Peyer's patch (tissue), 4 donors: ENCODE measurements around the gene ABHD12. TPM values are rescaled to one million over a fixed set of nuclear protein-coding genes. Genes with fewer than 3 reads are reported as not detected.

Experiments used
- DNase-seq, 3 donors: peaks; one replicate each; pipeline ENCODE4 v3.0.0-alpha.2; 2017 to 2019
- H3K27ac ChIP-seq, 4 donors: fragments of 200-600 bp; sonication (generic); one replicate each; pipeline ENCODE4 v1.5.1; 2016 to 2019
- H3K27me3 ChIP-seq, 2 donors: fragments of 200-600 bp; sonication (generic); one replicate each; pipeline ENCODE4 v1.5.1; 2019
- H3K36me3 ChIP-seq, 3 donors: fragments of 200-600 bp; sonication (generic); one replicate each; pipeline ENCODE4 v1.5.1; 2016 to 2019
- H3K4me1 ChIP-seq, 4 donors: fragments of 200-600 bp; sonication (generic); one replicate each; pipeline ENCODE4 v1.5.1; 2016 to 2019
- H3K4me3 ChIP-seq, 4 donors: fragments of 200-600 bp; sonication (generic); 1 replicate in 3 of 4; 2 replicates in 1 of 4; pipeline ENCODE4 v1.5.1; 2016 to 2019; ENCODE audit warnings: mild to moderate bottlenecking in 1 of 4
- H3K9me3 ChIP-seq, 4 donors: fragments of 200-600 bp; sonication (generic); one replicate each; pipeline ENCODE4 v1.5.1; 2016 to 2019; ENCODE audit warnings: mild to moderate bottlenecking in 1 of 4
- POLR2A ChIP-seq, 2 donors: fragments of 450-650 bp; IDR thresholded peaks; one replicate each; pipeline ENCODE4 v1.5.1; 2017; ENCODE audit warnings: antibody characterized with exemption in 2 of 2, mild to moderate bottlenecking in 2 of 2, moderate library complexity in 2 of 2
- total RNA-seq, 4 donors: library from RNA; depleted of rRNA; stranded (reverse); fragments of >200 nt; gene quantifications; one replicate each; pipeline ENCODE4 v1.1.0, GENCODE V29; 2016
- TF ChIP-seq, protein P1 (sequence below), 6 experiments: fragments of 450-650 bp in 4 of 6; fragments of 200-600 bp in 2 of 6; sonication (generic) in 1 of 6; IDR thresholded peaks; one replicate each; pipeline ENCODE4 v1.5.1; 2017 to 2019; ENCODE audit warnings: antibody characterized with exemption in 6 of 6, mild to moderate bottlenecking in 3 of 6, moderate library complexity in 1 of 6

Gene ABHD12
- total RNA-seq, 4 donors from 2014 or later: 46.2 to 95.4 (median 73.5) TPM

DNA sequence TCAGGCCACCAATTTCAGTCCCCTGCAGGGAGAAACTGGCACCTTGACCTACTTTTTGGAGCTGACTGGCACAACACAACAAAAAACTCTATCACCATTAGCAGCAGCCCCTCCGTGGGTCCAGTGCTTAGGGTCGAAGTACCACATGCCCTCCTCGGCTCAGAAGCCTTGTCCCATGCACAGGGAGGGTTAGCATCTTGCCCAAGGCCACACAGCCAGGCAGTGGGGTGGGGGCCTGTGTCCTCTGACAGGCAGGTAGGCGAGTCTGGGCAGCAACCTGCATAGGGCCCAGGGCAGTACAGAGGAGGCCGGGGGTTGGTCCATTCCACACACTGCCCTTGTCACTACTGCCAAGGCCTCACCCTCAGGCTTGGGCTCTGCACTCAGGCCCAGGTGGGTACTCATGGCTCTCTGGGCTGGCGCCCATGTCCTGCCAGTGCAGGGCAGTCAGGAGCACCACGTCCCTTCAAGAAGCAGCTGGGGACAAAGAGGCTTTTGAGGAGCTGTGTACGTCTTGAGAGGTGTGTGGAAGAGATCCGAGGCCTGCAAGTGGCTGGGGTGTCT lies 89.2 kb downstream of the ABHD12 start:
- no peak overlapping the region for H3K4me3 ChIP-seq
- H3K27ac ChIP-seq: no peak overlapping the region
- H3K36me3 ChIP-seq: peaks cover 0 to 72% (median 0%) of the 10 kb centered on the region in 3 donors
- H3K27me3 ChIP-seq: no peaks in the 10 kb centered on the region
- TF ChIP-seq POLR2A (IDR thresholded peaks at IDR 0.05): no peak
- TF ChIP-seq, protein P1, sequence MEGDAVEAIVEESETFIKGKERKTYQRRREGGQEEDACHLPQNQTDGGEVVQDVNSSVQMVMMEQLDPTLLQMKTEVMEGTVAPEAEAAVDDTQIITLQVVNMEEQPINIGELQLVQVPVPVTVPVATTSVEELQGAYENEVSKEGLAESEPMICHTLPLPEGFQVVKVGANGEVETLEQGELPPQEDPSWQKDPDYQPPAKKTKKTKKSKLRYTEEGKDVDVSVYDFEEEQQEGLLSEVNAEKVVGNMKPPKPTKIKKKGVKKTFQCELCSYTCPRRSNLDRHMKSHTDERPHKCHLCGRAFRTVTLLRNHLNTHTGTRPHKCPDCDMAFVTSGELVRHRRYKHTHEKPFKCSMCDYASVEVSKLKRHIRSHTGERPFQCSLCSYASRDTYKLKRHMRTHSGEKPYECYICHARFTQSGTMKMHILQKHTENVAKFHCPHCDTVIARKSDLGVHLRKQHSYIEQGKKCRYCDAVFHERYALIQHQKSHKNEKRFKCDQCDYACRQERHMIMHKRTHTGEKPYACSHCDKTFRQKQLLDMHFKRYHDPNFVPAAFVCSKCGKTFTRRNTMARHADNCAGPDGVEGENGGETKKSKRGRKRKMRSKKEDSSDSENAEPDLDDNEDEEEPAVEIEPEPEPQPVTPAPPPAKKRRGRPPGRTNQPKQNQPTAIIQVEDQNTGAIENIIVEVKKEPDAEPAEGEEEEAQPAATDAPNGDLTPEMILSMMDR (IDR thresholded peaks at IDR 0.05): no peak
- peaks cover 0 to 5% (median 0%) of the 10 kb centered on the region in 4 donors for H3K4me1 ChIP-seq
- no peak for DNase-seq
- H3K9me3 ChIP-seq: no peaks in the 10 kb centered on the region

DNA sequence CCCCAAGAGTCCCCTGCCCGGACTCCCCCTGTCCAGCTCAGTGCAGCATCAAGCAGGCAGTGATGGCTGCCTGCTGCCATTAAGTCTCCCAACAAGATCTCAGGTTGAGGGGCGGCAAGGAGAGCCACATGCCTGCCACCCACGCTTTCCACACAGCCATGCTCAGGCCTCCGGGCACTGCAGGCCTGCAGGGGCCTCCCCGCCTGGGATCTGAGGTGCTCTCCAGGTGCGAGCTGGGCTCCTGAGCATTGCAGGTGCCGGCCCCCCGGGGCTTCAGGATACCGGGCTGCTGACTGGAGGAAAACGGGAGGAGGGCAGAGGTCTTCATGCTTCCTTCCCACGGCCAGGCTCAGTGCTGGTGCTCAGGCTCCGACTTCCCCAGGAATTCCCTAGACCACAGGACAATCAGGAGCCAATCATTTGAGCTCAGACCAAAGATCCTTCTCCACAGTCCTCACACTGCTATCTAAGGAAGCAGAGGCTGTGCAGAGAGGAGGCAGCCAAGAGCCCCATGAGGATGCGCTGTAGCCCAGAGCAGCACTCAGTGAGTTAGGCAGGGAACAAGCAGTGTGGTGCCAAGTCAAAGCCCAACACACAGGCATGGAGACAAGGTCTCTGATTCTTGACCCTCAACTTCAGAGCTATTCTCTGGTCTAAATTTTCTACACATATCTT lies 90.0 kb downstream of the ABHD12 start:
- H3K4me1 ChIP-seq: peaks cover 0 to 13% (median 0%) of the 10 kb centered on the region in 4 donors
- no peaks in the 10 kb centered on the region for H3K9me3 ChIP-seq
- TF ChIP-seq, protein P1 (IDR thresholded peaks at IDR 0.05): no peak
- TF ChIP-seq POLR2A (IDR thresholded peaks at IDR 0.05): no peak
- H3K27me3 ChIP-seq: no peaks in the 10 kb centered on the region
- no peak for DNase-seq
- peaks cover 0 to 79% (median 0%) of the 10 kb centered on the region in 3 donors for H3K36me3 ChIP-seq
- no peak overlapping the region for H3K27ac ChIP-seq
- H3K4me3 ChIP-seq: no peak overlapping the region

DNA sequence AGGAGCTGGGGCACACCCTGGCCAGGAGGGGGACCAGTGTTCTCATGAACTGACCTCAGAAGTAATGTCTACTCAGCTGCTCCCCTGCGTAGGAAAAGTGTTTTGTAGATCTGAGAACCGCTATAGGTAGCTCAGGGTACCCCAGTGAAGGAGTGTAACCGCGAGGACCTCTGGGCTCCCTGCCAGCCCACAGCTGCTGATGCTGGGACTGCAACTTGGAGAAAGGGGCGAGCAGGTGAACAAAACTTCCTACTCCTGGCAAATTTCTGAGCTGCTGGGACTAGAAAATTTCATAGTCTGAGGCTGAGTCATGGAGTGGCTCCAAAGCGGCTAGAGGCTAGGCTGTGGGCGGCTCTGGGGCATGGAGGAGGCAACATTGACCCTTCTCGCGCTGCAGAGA lies 90.8 kb downstream of the ABHD12 start:
- no peak for TF ChIP-seq POLR2A (IDR thresholded peaks at IDR 0.05)
- TF ChIP-seq, protein P1 (IDR thresholded peaks at IDR 0.05): no peak
- no peaks in the 10 kb centered on the region for H3K9me3 ChIP-seq
- H3K27ac ChIP-seq: no peak overlapping the region
- H3K36me3 ChIP-seq: peaks cover 0 to 83% (median 0%) of the 10 kb centered on the region in 3 donors
- no peak for DNase-seq
- H3K27me3 ChIP-seq: no peaks in the 10 kb centered on the region
- no peak overlapping the region for H3K4me3 ChIP-seq
- peaks cover 0 to 15% (median 3%) of the 10 kb centered on the region in 4 donors for H3K4me1 ChIP-seq

DNA sequence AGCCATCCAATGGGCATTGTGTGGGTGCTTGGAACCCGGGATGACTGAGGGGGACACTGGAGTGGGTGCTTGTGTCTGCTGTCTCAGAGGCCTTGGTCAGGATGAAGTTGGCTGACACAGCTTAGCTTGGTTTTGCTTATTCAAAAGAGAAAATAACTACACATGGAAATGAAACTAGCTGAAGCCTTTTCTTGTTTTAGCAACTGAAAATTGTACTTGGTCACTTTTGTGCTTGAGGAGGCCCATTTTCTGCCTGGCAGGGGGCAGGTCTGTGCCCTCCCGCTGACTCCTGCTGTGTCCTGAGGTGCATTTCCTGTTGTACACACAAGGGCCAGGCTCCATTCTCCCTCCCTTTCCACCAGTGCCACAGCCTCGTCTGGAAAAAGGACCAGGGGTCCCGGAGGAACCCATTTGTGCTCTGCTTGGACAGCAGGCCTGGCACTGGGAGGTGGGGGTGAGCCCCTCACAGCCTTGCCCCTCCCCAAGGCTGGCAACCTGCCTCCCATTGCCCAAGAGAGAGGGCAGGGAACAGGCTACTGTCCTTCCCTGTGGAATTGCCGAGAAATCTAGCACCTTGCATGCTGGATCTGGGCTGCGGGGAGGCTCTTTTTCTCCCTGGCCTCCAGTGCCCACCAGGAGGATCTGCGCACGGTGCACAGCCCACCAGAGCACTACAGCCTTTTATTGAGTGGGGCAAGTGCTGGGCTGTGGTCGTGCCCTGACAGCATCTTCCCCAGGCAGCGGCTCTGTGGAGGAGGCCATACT lies 93.3 kb downstream of the ABHD12 start:
- peaks cover 0 to 74% (median 0%) of the 10 kb centered on the region in 3 donors for H3K36me3 ChIP-seq
- H3K27ac ChIP-seq: peak overlapping the region; percentile 2 to 84 (median 28)
- TF ChIP-seq, protein P1 (IDR thresholded peaks at IDR 0.05): no peak
- no peak for TF ChIP-seq POLR2A (IDR thresholded peaks at IDR 0.05)
- H3K27me3 ChIP-seq: no peaks in the 10 kb centered on the region
- H3K9me3 ChIP-seq: no peaks in the 10 kb centered on the region
- H3K4me3 ChIP-seq: no peak overlapping the region
- peaks cover 0 to 17% (median 3%) of the 10 kb centered on the region in 4 donors for H3K4me1 ChIP-seq
- no peak for DNase-seq

DNA sequence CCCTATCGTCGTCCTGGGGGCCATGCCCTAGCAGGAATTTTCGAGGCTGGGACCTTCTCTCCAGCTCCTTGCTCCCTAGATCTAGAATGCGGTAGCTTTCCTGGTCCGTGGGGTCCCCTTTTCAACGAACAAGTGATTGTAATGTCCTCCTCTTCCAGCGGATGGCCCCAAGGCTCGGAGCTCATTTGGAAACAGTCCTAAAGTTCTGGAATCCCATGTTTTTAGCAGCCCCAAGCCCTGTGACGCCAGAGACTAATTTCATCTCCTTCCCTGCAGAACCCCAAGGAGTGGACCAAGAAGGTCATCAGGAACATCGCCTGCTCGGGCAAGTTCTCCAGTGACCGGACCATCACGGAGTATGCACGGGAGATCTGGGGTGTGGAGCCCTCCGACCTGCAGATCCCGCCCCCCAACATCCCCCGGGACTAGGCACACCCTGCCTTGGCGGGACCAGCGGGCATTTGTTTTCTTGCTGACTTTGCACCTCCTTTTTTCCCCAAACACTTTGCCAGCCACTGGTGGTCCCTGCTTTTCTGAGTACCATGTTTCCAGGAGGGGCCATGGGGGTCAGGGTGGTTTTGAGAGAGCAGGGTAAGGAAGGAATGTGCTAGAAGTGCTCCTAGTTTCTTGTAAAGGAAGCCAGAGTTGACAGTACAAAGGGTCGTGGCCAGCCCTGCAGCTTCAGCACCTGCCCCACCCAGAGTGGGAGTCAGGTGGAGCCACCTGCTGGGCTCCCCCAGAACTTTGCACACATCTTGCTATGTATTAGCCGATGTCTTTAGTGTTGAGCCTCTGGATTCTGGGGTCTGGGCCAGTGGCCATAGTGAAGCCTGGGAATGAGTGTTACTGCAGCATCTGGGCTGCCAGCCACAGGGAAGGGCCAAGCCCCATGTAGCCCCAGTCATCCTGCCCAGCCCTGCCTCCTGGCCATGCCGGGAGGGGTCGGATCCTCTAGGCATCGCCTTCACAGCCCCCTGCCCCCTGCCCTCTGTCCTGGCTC lies 94.2 kb downstream of the ABHD12 start:
- H3K4me3 ChIP-seq: no peak overlapping the region
- no peak for TF ChIP-seq POLR2A (IDR thresholded peaks at IDR 0.05)
- TF ChIP-seq, protein P1 (IDR thresholded peaks at IDR 0.05): peak in 4 of 6 experiments; percentile 34 to 52 (median 48)
- peaks cover 0 to 17% (median 3%) of the 10 kb centered on the region in 4 donors for H3K4me1 ChIP-seq
- peaks cover 0 to 75% (median 0%) of the 10 kb centered on the region in 3 donors for H3K36me3 ChIP-seq
- H3K27me3 ChIP-seq: no peaks in the 10 kb centered on the region
- peak in 1 of 3 donors; percentile 61 for DNase-seq
- H3K27ac ChIP-seq: peak overlapping the region in 3 of 4 donors; percentile 23 to 84 (median 46)
- no peaks in the 10 kb centered on the region for H3K9me3 ChIP-seq
